ENCODE data around the gene LRRC49. TPM values are rescaled to one million over a fixed set of nuclear protein-coding genes. Genes with fewer than 3 reads are reported as not detected.

LRRC49 gene
- total RNA-seq, 1 donor from 2014 or later = 23.1 TPM

DNA sequence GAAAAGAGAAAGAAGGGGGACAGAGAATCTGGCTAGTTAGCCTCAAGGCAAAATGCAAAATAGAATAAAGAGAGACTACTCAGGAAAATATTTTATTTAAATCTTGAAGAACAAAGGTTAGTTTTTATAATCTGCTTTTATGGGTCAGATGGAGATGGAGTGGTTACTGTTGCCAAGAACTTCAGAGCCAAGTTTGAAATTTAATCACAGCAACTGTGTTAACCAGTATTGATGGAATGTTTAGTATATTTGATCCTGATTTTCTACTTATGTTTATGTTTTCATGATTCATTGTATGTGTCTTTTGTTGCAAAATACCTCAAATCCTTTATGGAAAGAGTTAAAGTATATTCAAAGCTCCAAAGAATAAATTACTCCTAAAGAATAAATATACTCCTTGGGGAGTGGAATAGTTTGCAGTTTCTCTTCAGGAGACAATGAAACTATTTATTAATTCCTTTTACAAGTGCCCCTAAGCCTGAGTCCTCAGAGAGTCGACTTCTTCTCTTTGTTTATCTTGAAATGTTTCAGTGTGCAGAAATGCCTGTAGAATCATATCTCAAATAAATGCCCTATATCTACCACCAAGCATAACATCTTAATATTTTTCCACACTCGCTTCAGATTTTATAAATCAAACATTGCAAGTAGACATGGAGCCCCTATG, 161.8 kb downstream of the LRRC49 start:
- no peak for DNase-seq (ENCODE audit: low spot score in 2 of 2)
- H3K4me3 ChIP-seq = no peak overlapping the region
- H3K27me3 ChIP-seq = no peaks in the 10 kb centered on the region
- intact Hi-C loops (cut with DNase I) = no loop called here
- no peak for TF ChIP-seq CTCF (IDR thresholded peaks at IDR 0.05)
- H3K4me1 ChIP-seq = no peaks in the 10 kb centered on the region
- no peak overlapping the region for H3K27ac ChIP-seq
- no peaks in the 10 kb centered on the region for H3K9me3 ChIP-seq
- H3K36me3 ChIP-seq = peaks cover 0 to 3% of the 10 kb centered on the region in 2 donors

DNA sequence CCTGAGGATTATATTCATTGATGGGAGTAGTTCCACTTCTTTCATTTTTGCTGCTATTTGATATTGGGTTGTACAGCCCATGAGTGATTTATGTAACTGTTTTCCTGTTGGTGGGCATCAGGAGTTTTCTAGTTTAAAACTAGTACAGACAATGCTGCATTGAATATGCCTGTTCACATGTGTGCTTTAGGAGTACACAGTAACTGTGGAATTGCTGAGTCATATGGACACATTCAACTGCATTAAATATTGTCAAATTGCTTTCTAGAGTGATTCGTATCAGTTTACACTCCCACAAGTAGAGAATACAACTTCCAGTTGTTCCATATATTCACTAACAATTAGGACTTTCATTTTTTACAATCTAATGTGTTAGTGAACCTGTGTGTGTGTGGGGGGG, 162.8 kb downstream of the LRRC49 start:
- H3K36me3 ChIP-seq = no peaks in the 10 kb centered on the region
- no peak for DNase-seq (ENCODE audit: low spot score in 2 of 2)
- TF ChIP-seq CTCF (IDR thresholded peaks at IDR 0.05) = no peak
- intact Hi-C loops (cut with DNase I) = no loop called here
- no peaks in the 10 kb centered on the region for H3K9me3 ChIP-seq
- H3K4me1 ChIP-seq = no peaks in the 10 kb centered on the region
- no peak overlapping the region for H3K27ac ChIP-seq
- no peak overlapping the region for H3K4me3 ChIP-seq
- no peaks in the 10 kb centered on the region for H3K27me3 ChIP-seq

- Histone ChIP-seq H3K36me3 (no peaks in the 10 kb centered on the region), H3K4me1 (no peaks in the 10 kb centered on the region), H3K27me3 (no peaks in the 10 kb centered on the region), H3K27ac (no peak overlapping the region), H3K4me3 (no peak overlapping the region), H3K9me3 (no peaks in the 10 kb centered on the region)
- intact Hi-C loops (cut with DNase I) = no loop called here
- no peak for DNase-seq (ENCODE audit: low spot score in 2 of 2)
- no peak for TF ChIP-seq CTCF (IDR thresholded peaks at IDR 0.05)
These were observed 163.5 kb downstream of the LRRC49 start for GRCh38 chr15:71056111-71056510.

DNA sequence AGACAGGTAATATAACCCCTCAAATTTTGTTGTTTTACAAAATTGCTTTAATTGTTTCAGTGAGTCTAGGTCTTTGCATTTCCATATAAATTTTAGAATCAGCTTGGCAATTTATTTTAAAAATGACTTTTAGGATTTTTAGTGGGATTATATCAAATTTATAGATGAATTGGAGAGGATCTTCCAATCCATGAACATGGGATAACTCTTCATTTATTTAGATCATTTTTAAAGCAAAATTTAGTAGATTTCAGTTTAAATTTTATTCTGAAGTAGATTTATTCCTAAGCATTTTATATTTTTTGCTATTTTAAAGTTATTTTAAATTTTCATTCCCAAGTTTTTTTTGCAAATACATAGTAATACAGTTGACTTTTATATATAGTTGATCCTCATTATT, 164.5 kb downstream of the LRRC49 start:
- Histone ChIP-seq H3K9me3 (no peaks in the 10 kb centered on the region), H3K4me1 (no peaks in the 10 kb centered on the region), H3K4me3 (no peak overlapping the region), H3K27me3 (no peaks in the 10 kb centered on the region), H3K36me3 (no peaks in the 10 kb centered on the region), H3K27ac (no peak overlapping the region)
- intact Hi-C loops (cut with DNase I) = no loop called here
- no peak for TF ChIP-seq CTCF (IDR thresholded peaks at IDR 0.05)
- no peak for DNase-seq (ENCODE audit: low spot score in 2 of 2)

DNA sequence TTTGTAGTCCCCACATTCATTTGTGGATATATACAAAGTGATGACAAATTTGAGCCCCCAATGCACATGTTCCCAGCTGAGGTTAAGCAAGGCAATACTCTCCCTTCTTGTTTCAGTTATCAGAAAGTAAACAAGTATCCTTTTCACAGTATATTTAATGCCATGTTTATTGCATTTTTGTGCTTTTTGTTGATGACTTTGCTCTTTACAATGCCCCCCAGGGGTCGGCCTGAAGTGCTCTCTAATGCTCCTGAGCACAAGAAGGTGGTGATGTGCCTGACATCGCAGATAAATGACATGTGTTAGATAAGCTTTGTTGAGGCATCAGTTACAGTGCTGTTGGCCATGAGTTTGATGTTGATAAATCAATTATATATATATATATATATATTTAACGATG, 165.0 kb downstream of the LRRC49 start:
- no peak for TF ChIP-seq CTCF (IDR thresholded peaks at IDR 0.05)
- no peak for DNase-seq (ENCODE audit: low spot score in 2 of 2)
- no peak overlapping the region for H3K27ac ChIP-seq

GRCh38 chr15:71060983-71061382, 168.4 kb downstream of the LRRC49 start:
- Histone ChIP-seq H3K4me1 (no peaks in the 10 kb centered on the region), H3K4me3 (no peak overlapping the region), H3K27ac (no peak overlapping the region), H3K27me3 (no peaks in the 10 kb centered on the region), H3K36me3 (no peaks in the 10 kb centered on the region), H3K9me3 (no peaks in the 10 kb centered on the region)
- no peak for TF ChIP-seq CTCF (IDR thresholded peaks at IDR 0.05)
- no peak for DNase-seq (ENCODE audit: low spot score in 2 of 2)
- intact Hi-C loops (cut with DNase I) = no loop called here

More for the DNA sequence above, 165.0 kb downstream of the LRRC49 start:
- Histone ChIP-seq H3K9me3 (no peaks in the 10 kb centered on the region), H3K4me1 (no peaks in the 10 kb centered on the region), H3K4me3 (no peak overlapping the region), H3K27me3 (no peaks in the 10 kb centered on the region), H3K36me3 (no peaks in the 10 kb centered on the region)
- intact Hi-C loops (cut with DNase I) = no loop called here

Data from ascending aorta (tissue), 2 donors.